K562 (cell line): Measurements from ENCODE around the gene PDGFA. TPM values are rescaled to one million over a fixed set of nuclear protein-coding genes. Genes with fewer than 3 reads are reported as not detected.

Experiments
- ESRRA ChIP-seq: fragments of 450-650 bp; IDR thresholded peaks from 2 replicates; pipeline ENCODE4 v1.6.1; 2014; ENCODE audit warnings: low read depth, mild to moderate bottlenecking, moderate library complexity, borderline replicate concordance
- NR0B1 ChIP-seq: fragments of 450-650 bp; IDR thresholded peaks from one replicate; pipeline ENCODE4 v1.6.1; 2018; ENCODE audit warnings: mild to moderate bottlenecking, moderate library complexity; ENCODE audit not compliant: partially characterized antibody
- PHF8 ChIP-seq: fragments of 200-600 bp; sonication (generic); IDR thresholded peaks from 2 replicates; pipeline ENCODE4 v1.6.1; 2012; ENCODE audit warnings: mixed run types, mild to moderate bottlenecking, inconsistent platforms, low read length, moderate library complexity, borderline replicate concordance
- SETDB1 ChIP-seq: IDR thresholded peaks from one replicate; pipeline ENCODE4 v1.6.1; 2012; ENCODE audit warnings: low read length, control low read depth, inconsistent platforms
- SREBF2 ChIP-seq: sonication (generic); formaldehyde crosslinking; IDR thresholded peaks from 2 replicates; pipeline ENCODE4 v1.4.0; 2020; ENCODE audit warnings: mild to moderate bottlenecking, missing genetic modification reagents
- THRAP3 ChIP-seq: fragments of 450-650 bp; IDR thresholded peaks from 2 replicates; pipeline ENCODE4 v1.6.1; 2016; ENCODE audit warnings: mild to moderate bottlenecking, inconsistent platforms, borderline replicate concordance
- VEZF1 ChIP-seq: fragments of 200-800 bp; sonication (Bioruptor generic); IDR thresholded peaks from 2 replicates; pipeline ENCODE4 v1.6.1; 2017; ENCODE audit warnings: missing genetic modification characterization, missing compliant biosample characterization
- ZNF23 ChIP-seq: fragments of 250-450 bp; sonication (Bioruptor Pico); IDR thresholded peaks from 2 replicates; pipeline ENCODE4 v1.4.0; 2020; ENCODE audit warnings: mild to moderate bottlenecking
- ZNF280A ChIP-seq: fragments of 450-650 bp; IDR thresholded peaks from 2 replicates; pipeline ENCODE4 v1.6.1; 2018; ENCODE audit warnings: mild to moderate bottlenecking, low read depth; ENCODE audit not compliant: partially characterized antibody
- polyA plus RNA-seq, 8 experiments: library from polyadenylated mRNA; depleted of rRNA in 4 of 8; stranded (reverse) in 5 of 8; unstranded in 3 of 8; fragments of >200 nt; fragmentation: Nextera tagmentation in 2 of 8; fragmentation: Illumina TruSeq in 1 of 8; extraction: Ambion mirVana in 2 of 8; extraction: Trizol in 1 of 8; gene quantifications; 2 replicates each; pipeline versions ENCODE4 v1.2.1 to v1.2.3, GENCODE V29; 2011 to 2014; ENCODE audit warnings: inconsistent platforms in 1 of 8, missing spikeins in 1 of 8
- total RNA-seq, 7 experiments: library from RNA; depleted of rRNA in 6 of 7; stranded (reverse); fragments of >200 nt in 6 of 7; fragmentation: Illumina TruSeq in 2 of 7; extraction: Trizol in 2 of 7; gene quantifications; 2 replicates each; pipeline versions ENCODE4 v1.2.1 to v1.2.3, GENCODE V29; 2011 to 2021; ENCODE audit warnings: low replicate concordance in 1 of 7
- TF ChIP-seq, protein P1 (sequence below): fragments of 450-650 bp; IDR thresholded peaks from 2 replicates; pipeline ENCODE4 v1.6.1; 2016; ENCODE audit warnings: low read depth
- TF ChIP-seq, protein P2 (sequence below), 2 experiments: fragments of 250-450 bp in 1 of 2; fragments of 450-650 bp in 1 of 2; sonication (Bioruptor Pico) in 1 of 2; IDR thresholded peaks; 2 replicates each; pipeline versions ENCODE4 v1.6.1 to v1.8.0; 2016 to 2021; ENCODE audit warnings: mild to moderate bottlenecking in 2 of 2, moderate library complexity in 2 of 2, missing compliant biosample characterization in 1 of 2, missing genetic modification characterization in 1 of 2

Gene PDGFA
- total and polyA plus RNA-seq, 9 of the 15 experiments (the other 6 are each of a cell fraction or from before 2014, with no cell fraction given) = 2.5 to 10.2 (median 4.6) TPM

GRCh38 chr7:516606-517456 is 2.8 kb downstream of the PDGFA start (continued):
- TF ChIP-seq ESRRA (no peak), SETDB1 (no peak), THRAP3 (no peak), ZNF280A (no peak), NR0B1 (no peak), VEZF1 (CRISPR knock-in tag) (peak; percentile 23), SREBF2 (CRISPR knock-in tag) (no peak), ZNF23 (no peak), PHF8 (0 out of 2 replicates have a peak, but pooled peaks have one; percentile 6)
- TF ChIP-seq, protein P1, sequence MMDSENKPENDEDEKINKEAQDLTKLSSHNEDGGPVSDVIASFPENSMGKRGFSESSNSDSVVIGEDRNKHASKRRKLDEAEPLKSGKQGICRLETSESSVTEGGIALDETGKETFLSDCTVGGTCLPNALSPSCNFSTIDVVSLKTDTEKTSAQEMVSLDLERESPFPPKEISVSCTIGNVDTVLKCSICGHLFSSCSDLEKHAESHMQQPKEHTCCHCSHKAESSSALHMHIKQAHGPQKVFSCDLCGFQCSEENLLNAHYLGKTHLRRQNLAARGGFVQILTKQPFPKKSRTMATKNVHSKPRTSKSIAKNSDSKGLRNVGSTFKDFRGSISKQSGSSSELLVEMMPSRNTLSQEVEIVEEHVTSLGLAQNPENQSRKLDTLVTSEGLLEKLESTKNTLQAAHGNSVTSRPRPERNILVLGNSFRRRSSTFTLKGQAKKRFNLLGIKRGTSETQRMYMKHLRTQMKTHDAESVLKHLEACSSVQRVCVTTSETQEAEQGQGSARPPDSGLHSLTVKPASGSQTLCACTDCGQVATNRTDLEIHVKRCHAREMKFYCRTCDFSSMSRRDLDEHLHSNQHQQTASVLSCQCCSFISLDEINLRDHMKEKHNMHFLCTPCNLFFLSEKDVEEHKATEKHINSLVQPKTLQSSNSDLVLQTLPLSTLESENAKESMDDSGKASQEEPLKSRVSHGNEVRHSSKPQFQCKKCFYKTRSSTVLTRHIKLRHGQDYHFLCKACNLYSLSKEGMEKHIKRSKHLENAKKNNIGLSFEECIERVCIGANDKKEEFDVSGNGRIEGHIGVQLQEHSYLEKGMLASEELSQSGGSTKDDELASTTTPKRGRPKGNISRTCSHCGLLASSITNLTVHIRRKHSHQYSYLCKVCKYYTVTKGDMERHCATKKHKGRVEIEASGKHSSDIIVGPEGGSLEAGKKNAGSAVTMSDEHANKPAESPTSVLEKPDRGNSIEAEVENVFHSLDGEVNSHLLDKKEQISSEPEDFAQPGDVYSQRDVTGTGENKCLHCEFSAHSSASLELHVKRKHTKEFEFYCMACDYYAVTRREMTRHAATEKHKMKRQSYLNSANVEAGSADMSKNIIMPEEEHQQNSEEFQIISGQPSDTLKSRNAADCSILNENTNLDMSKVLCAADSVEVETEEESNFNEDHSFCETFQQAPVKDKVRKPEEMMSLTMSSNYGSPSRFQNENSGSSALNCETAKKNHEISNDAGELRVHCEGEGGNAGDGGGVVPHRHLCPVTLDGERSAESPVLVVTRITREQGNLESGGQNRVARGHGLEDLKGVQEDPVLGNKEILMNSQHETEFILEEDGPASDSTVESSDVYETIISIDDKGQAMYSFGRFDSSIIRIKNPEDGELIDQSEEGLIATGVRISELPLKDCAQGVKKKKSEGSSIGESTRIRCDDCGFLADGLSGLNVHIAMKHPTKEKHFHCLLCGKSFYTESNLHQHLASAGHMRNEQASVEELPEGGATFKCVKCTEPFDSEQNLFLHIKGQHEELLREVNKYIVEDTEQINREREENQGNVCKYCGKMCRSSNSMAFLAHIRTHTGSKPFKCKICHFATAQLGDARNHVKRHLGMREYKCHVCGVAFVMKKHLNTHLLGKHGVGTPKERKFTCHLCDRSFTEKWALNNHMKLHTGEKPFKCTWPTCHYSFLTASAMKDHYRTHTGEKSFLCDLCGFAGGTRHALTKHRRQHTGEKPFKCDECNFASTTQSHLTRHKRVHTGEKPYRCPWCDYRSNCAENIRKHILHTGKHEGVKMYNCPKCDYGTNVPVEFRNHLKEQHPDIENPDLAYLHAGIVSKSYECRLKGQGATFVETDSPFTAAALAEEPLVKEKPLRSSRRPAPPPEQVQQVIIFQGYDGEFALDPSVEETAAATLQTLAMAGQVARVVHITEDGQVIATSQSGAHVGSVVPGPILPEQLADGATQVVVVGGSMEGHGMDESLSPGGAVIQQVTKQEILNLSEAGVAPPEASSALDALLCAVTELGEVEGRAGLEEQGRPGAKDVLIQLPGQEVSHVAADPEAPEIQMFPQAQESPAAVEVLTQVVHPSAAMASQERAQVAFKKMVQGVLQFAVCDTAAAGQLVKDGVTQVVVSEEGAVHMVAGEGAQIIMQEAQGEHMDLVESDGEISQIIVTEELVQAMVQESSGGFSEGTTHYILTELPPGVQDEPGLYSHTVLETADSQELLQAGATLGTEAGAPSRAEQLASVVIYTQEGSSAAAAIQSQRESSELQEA = no peak
- TF ChIP-seq, protein P2, sequence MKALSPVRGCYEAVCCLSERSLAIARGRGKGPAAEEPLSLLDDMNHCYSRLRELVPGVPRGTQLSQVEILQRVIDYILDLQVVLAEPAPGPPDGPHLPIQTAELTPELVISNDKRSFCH (CRISPR knock-in tag; IDR thresholded peaks at IDR 0.05) = no peak
- TF ChIP-seq, protein P2 (tag; IDR thresholded peaks at IDR 0.05) = peak; percentile 60; the same call in 1 of the 2 replicates
